HG03066 (cell line): ENCODE data around the gene TTI1.
"Not testable (repeated sequence)": the region's sequence is repeated elsewhere in the genome, so short reads cannot be mapped to it uniquely, and the experiment has no call there.

Experiments used
- ATAC-seq: cut with Tn5 transposase; IDR thresholded peaks from one replicate; pipeline ENCODE4 v1.9.1; 2021; ENCODE audit warnings: low read depth; ENCODE audit not compliant: unreplicated experiment

Gene TTI1

GRCh38 chr20:38012332-38012731 is 20.9 kb downstream of the TTI1 start:
- no peak for ATAC-seq

- ATAC-seq, result no peak
Observed at GRCh38 chr20:38011696-38012095, 21.6 kb downstream of the TTI1 start.

GRCh38 chr20:38009416-38009815 is 23.8 kb downstream of the TTI1 start:
- not testable (repeated sequence) for ATAC-seq

- ATAC-seq, result no peak
Observed at GRCh38 chr20:38008233-38008944, 24.9 kb downstream of the TTI1 start.

- no peak for ATAC-seq
Observed at GRCh38 chr20:38007526-38007925, 25.7 kb downstream of the TTI1 start.

- no peak for ATAC-seq
Observed at GRCh38 chr20:38005903-38006302, 27.4 kb downstream of the TTI1 start.

GRCh38 chr20:38004416-38004815 is 28.8 kb downstream of the TTI1 start:
- no peak for ATAC-seq

- no peak for ATAC-seq
Observed at GRCh38 chr20:38002422-38002821, 30.8 kb downstream of the TTI1 start.

GRCh38 chr20:38001981-38002380 is 31.3 kb downstream of the TTI1 start:
- no peak for ATAC-seq

GRCh38 chr20:38001173-38001875 is 31.9 kb downstream of the TTI1 start:
- ATAC-seq, result no peak

GRCh38 chr20:38000293-38000692 is 33.0 kb downstream of the TTI1 start:
- no peak for ATAC-seq

GRCh38 chr20:37999526-38000263 is 33.6 kb downstream of the TTI1 start:
- ATAC-seq, result no peak

- ATAC-seq, result no peak
Observed at GRCh38 chr20:37997516-37997915, 35.7 kb downstream of the TTI1 start.

GRCh38 chr20:37995856-37996605 is 37.2 kb downstream of the TTI1 start:
- ATAC-seq, result no peak

- ATAC-seq, result no peak
Observed at GRCh38 chr20:37994512-37994911, 38.7 kb downstream of the TTI1 start.

- no peak for ATAC-seq
Observed at GRCh38 chr20:37992802-37993409, 40.4 kb downstream of the TTI1 start.

- ATAC-seq, result no peak
Observed at GRCh38 chr20:37991908-37992307, 41.3 kb downstream of the TTI1 start.

- ATAC-seq, result no peak
Observed at GRCh38 chr20:37991157-37991866, 41.9 kb downstream of the TTI1 start.

GRCh38 chr20:37990571-37991151 is 42.6 kb downstream of the TTI1 start:
- peak; percentile 93 for ATAC-seq
